Measurements from ENCODE around the gene CFAP69.
"Not testable (repeated sequence)": the region's sequence is repeated elsewhere in the genome, so short reads cannot be mapped to it uniquely, and the experiment has no call there.

Gene CFAP69

GRCh38 chr7:90347759-90348158, 102.8 kb downstream of the CFAP69 start:
- no peak for DNase-seq

- no peak for DNase-seq
Measured at GRCh38 chr7:90349305-90349704, 104.3 kb downstream of the CFAP69 start.

GRCh38 chr7:90350032-90350431, 105.1 kb downstream of the CFAP69 start:
- DNase-seq: not testable (repeated sequence)

GRCh38 chr7:90351987-90352386, 107.0 kb downstream of the CFAP69 start:
- no peak for DNase-seq

All from NCI-H1436 (cell line).